Activated CD8-positive, alpha-beta memory T cell treated with anti-CD3 and anti-CD28 coated beads for 24 hours (primary cell): Measurements from ENCODE around the gene SUSD1.
A peak's percentile ranks its signal among the peaks of the same experiment; 100 is the strongest.

Experiments
- DNase-seq: peaks from one replicate; pipeline ENCODE4 v3.0.0-alpha.2; 2020

The SUSD1 gene

GRCh38 chr9:112063151-112063550 lies 111.9 kb downstream of the SUSD1 start:
- no peak for DNase-seq

- DNase-seq, result no peak
Measured at GRCh38 chr9:112061152-112061740, 113.9 kb downstream of the SUSD1 start.

- DNase-seq, result no peak
Measured at GRCh38 chr9:112059966-112060320, 115.2 kb downstream of the SUSD1 start.

- no peak for DNase-seq
Measured at GRCh38 chr9:112059145-112059965, 115.7 kb downstream of the SUSD1 start.

- no peak for DNase-seq
Measured at GRCh38 chr9:112056996-112057395, 118.1 kb downstream of the SUSD1 start.

GRCh38 chr9:112054916-112055315 lies 120.2 kb downstream of the SUSD1 start:
- DNase-seq, result no peak

GRCh38 chr9:112051812-112052211 lies 123.3 kb downstream of the SUSD1 start:
- DNase-seq, result no peak

GRCh38 chr9:112050544-112051475 lies 124.3 kb downstream of the SUSD1 start:
- DNase-seq, result no peak

GRCh38 chr9:112049811-112050516 lies 125.1 kb downstream of the SUSD1 start:
- DNase-seq, result no peak

GRCh38 chr9:112048924-112049691 lies 126.0 kb downstream of the SUSD1 start:
- DNase-seq, result no peak

GRCh38 chr9:112047538-112048066 lies 127.5 kb downstream of the SUSD1 start:
- DNase-seq, result no peak

- DNase-seq, result no peak
Measured at GRCh38 chr9:112046181-112046580, 128.9 kb downstream of the SUSD1 start.

- no peak for DNase-seq
Measured at GRCh38 chr9:112044881-112045280, 130.2 kb downstream of the SUSD1 start.

- DNase-seq, result no peak
Measured at GRCh38 chr9:112044186-112044585, 130.9 kb downstream of the SUSD1 start.

- no peak for DNase-seq
Measured at GRCh38 chr9:112043423-112043822, 131.7 kb downstream of the SUSD1 start.

GRCh38 chr9:112042769-112043168 lies 132.3 kb downstream of the SUSD1 start:
- DNase-seq, result no peak

- no peak for DNase-seq
Measured at GRCh38 chr9:112042244-112042638, 132.9 kb downstream of the SUSD1 start.

GRCh38 chr9:112041536-112042243 lies 133.4 kb downstream of the SUSD1 start:
- DNase-seq, result no peak

GRCh38 chr9:112041199-112041535 lies 133.9 kb downstream of the SUSD1 start:
- no peak for DNase-seq

- DNase-seq, result no peak
Measured at GRCh38 chr9:112038017-112038408, 137.1 kb downstream of the SUSD1 start.

- DNase-seq, result peak; percentile 73
Measured at GRCh38 chr9:112037281-112038016, 137.6 kb downstream of the SUSD1 start.
